ENCODE measurements around the gene PLA1A. TPM values are rescaled to one million over a fixed set of nuclear protein-coding genes. Genes with fewer than 3 reads are reported as not detected.

PLA1A gene
- polyA plus RNA-seq, 1 experiment: not detected

DNA sequence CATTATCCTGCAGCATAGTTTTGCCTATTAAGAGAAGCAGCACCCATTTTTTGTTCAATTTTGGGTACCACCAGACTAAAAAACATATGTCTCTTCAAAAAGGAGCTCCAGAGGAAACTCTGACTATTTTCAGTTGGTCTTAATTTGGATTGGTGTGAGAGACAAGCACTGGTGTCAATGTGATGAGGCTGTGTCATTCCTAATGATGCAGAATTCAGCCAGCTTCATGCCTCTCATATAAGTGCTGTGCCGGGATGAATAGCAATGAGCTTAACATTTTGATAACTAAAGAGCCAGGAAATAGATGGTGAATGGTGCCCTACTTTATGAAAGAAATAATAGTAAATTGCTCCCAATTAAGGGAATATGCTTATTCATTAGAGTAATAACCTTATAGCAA, 46.8 kb downstream of the PLA1A start:
- no peak overlapping the region for H3K4me3 ChIP-seq (ENCODE audit: low read depth, low read length)
- POLR2A ChIA-PET: no interaction called here
- TF ChIP-seq, protein P1, sequence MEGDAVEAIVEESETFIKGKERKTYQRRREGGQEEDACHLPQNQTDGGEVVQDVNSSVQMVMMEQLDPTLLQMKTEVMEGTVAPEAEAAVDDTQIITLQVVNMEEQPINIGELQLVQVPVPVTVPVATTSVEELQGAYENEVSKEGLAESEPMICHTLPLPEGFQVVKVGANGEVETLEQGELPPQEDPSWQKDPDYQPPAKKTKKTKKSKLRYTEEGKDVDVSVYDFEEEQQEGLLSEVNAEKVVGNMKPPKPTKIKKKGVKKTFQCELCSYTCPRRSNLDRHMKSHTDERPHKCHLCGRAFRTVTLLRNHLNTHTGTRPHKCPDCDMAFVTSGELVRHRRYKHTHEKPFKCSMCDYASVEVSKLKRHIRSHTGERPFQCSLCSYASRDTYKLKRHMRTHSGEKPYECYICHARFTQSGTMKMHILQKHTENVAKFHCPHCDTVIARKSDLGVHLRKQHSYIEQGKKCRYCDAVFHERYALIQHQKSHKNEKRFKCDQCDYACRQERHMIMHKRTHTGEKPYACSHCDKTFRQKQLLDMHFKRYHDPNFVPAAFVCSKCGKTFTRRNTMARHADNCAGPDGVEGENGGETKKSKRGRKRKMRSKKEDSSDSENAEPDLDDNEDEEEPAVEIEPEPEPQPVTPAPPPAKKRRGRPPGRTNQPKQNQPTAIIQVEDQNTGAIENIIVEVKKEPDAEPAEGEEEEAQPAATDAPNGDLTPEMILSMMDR (IDR thresholded peaks at IDR 0.05; ENCODE audit: low read depth, low read length): no peak
- no peak overlapping the region for H3K27ac ChIP-seq (ENCODE audit: low read depth, low read length)
- H3K27me3 ChIP-seq (ENCODE audit: control insufficient read depth, insufficient read depth, low read length): no peaks in the 10 kb centered on the region
- H3K9me3 ChIP-seq (ENCODE audit: control insufficient read depth, insufficient read depth, low read length): no peaks in the 10 kb centered on the region
- CTCF ChIA-PET: no interaction called here
- no peak for DNase-seq (ENCODE audit: low read depth, low spot score)

DNA sequence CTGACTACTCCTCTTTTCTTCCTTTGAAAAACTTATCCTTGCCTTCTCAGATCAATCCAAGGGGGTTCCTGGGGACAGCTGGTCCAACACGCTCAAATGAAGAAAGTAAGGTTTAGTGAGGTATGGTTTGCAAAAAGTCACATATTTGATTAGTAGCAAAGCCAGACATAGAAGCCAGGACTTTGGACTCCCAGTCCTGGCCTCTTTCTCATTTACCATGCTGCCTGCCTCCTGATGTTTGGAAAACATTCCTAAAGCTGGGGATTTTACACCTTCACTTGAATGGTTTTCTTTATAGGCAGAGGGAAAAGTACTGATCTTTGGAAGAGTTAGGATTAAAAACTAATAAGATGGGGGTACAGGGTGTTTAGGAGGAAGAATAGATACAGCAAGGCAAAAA, 48.1 kb downstream of the PLA1A start:
- POLR2A ChIA-PET: no interaction called here
- TF ChIP-seq, protein P1 (IDR thresholded peaks at IDR 0.05; ENCODE audit: low read depth, low read length): no peak
- Histone ChIP-seq H3K27ac (ENCODE audit: low read depth, low read length) (no peak overlapping the region), H3K27me3 (ENCODE audit: control insufficient read depth, insufficient read depth, low read length) (no peaks in the 10 kb centered on the region), H3K9me3 (ENCODE audit: control insufficient read depth, insufficient read depth, low read length) (no peaks in the 10 kb centered on the region), H3K4me3 (ENCODE audit: low read depth, low read length) (no peak overlapping the region)
- DNase-seq (ENCODE audit: low read depth, low spot score): no peak
- CTCF ChIA-PET: no interaction called here

DNA sequence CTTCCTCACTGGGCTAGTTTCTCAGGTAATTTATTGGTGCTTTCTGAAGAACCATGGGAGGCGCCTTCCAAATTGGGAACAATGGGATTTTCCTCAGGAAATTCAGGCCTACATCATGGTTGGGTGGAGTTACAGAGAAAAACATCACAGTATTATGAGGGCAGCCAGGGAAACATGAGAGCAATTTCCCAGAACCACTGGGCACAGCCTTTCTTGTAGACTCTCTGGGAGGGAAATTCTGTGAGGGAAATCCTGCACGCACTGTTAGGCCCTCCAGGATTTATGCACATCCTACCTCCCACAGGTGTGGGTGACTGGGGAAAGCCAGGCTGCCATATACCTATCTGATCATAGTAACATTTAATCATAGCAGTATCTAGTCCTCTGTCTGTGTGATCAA, 49.5 kb downstream of the PLA1A start:
- TF ChIP-seq, protein P1 (IDR thresholded peaks at IDR 0.05; ENCODE audit: low read depth, low read length): no peak
- no peak overlapping the region for H3K4me3 ChIP-seq (ENCODE audit: low read depth, low read length)
- no peak overlapping the region for H3K27ac ChIP-seq (ENCODE audit: low read depth, low read length)
- no peaks in the 10 kb centered on the region for H3K9me3 ChIP-seq (ENCODE audit: control insufficient read depth, insufficient read depth, low read length)
- ChIA-PET CTCF (no interaction called here), POLR2A (no interaction called here)
- no peak for DNase-seq (ENCODE audit: low read depth, low spot score)
- H3K27me3 ChIP-seq (ENCODE audit: control insufficient read depth, insufficient read depth, low read length): no peaks in the 10 kb centered on the region

DNA sequence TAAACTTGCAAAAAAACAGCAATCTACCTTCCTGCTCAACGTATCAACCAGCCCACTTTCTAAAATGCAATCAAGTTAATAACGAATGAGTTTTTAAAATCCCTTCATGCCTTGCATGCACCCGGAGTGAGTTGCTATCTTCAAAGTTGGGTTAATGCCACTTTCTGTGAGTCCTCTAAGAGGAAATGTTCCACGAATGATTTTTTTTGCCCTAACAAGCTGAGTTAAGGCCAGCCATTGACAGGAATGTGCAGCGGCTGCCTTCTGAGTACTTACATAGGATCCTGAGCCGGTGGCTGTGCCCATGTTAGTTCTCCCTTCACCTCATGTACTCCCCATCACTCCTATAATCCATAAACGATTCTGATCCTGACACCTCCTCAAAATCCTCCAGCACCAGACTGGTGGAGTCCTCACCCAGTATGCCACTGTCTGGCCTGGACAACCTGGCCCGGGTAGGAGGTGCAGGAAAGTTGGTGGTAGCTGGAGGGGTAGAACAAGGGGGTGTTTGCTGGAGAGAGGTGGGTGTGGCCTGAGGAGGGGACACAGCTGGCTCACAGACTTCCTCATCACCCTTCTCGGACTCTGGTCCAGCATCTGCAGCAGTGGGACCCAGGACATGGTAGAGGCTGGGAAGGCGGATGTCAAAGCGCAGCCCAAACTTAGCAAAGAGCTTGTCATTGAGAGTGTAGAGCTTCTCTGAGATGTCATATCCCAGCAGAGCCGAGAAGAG, 50.3 kb downstream of the PLA1A start:
- DNase-seq (ENCODE audit: low read depth, low spot score): no peak
- H3K9me3 ChIP-seq (ENCODE audit: control insufficient read depth, insufficient read depth, low read length): no peaks in the 10 kb centered on the region
- CTCF ChIA-PET: no interaction called here
- TF ChIP-seq, protein P1 (IDR thresholded peaks at IDR 0.05; ENCODE audit: low read depth, low read length): no peak
- POLR2A ChIA-PET: no interaction called here
- H3K27me3 ChIP-seq (ENCODE audit: control insufficient read depth, insufficient read depth, low read length): no peaks in the 10 kb centered on the region
- H3K27ac ChIP-seq (ENCODE audit: low read depth, low read length): no peak overlapping the region
- H3K4me3 ChIP-seq (ENCODE audit: low read depth, low read length): no peak overlapping the region

DNA sequence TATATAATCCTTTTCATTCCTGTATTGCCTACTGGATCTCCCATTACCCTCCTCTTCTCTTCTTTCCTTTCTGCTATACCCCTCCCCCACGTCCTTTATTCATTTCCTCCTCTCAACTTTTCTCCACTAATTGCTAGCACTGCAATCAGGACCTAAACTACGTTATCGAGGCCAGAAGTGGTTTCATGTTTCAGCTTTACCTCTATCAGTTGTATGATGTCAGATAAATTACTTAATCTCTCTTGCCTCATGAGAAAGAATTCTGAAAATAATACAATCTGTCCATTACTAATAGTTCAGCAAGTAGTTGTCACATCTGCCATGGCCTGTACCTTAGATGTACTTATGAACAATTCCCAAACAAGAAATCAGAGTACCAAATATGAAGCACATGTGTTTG, 52.1 kb downstream of the PLA1A start:
- no peak for DNase-seq (ENCODE audit: low read depth, low spot score)
- no peaks in the 10 kb centered on the region for H3K27me3 ChIP-seq (ENCODE audit: control insufficient read depth, insufficient read depth, low read length)
- TF ChIP-seq, protein P1 (IDR thresholded peaks at IDR 0.05; ENCODE audit: low read depth, low read length): no peak
- ChIA-PET CTCF (interaction anchor here (0.6 kb wide), 1 partner anchor 142 kb away, joined by 3 read pairs; no protein-coding TSS in a partner anchor), POLR2A (no interaction called here)
- no peak overlapping the region for H3K4me3 ChIP-seq (ENCODE audit: low read depth, low read length)
- H3K27ac ChIP-seq (ENCODE audit: low read depth, low read length): no peak overlapping the region
- H3K9me3 ChIP-seq (ENCODE audit: control insufficient read depth, insufficient read depth, low read length): no peaks in the 10 kb centered on the region

Measured in AG04450 (cell line).